ENCODE data around the gene LNPEP.

DNA sequence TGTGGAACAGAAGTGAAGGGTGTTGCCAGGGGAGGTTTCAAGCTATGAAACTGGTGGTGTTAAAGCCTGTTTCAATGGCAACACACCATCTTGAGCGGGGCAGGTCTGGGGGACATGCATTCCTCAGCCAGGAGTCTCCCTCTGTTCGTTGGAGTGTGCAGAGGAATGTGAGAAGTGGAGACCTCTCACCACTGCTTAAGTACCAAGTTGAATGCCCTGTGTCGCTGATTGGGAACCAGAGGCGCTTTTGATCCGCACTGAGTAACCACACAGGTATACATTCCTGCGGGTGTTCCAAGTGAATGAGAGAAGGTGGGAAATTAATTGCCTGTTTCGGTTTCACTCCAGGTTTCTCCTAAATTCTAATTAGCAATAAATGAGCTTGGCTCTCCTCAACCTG, 107.1 kb downstream of the LNPEP start:
- TF ChIP-seq EZH2 (IDR thresholded peaks at IDR 0.05) (no peak), EZH2phosphoT487 (IDR thresholded peaks at IDR 0.05) (no peak)
- TF ChIP-seq, protein P1, sequence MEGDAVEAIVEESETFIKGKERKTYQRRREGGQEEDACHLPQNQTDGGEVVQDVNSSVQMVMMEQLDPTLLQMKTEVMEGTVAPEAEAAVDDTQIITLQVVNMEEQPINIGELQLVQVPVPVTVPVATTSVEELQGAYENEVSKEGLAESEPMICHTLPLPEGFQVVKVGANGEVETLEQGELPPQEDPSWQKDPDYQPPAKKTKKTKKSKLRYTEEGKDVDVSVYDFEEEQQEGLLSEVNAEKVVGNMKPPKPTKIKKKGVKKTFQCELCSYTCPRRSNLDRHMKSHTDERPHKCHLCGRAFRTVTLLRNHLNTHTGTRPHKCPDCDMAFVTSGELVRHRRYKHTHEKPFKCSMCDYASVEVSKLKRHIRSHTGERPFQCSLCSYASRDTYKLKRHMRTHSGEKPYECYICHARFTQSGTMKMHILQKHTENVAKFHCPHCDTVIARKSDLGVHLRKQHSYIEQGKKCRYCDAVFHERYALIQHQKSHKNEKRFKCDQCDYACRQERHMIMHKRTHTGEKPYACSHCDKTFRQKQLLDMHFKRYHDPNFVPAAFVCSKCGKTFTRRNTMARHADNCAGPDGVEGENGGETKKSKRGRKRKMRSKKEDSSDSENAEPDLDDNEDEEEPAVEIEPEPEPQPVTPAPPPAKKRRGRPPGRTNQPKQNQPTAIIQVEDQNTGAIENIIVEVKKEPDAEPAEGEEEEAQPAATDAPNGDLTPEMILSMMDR (IDR thresholded peaks at IDR 0.05) = no peak

All from neural progenitor cell (in vitro differentiated cells).